SW480 (cell line): ENCODE data around the gene ZC3H6.
"Not testable (repeated sequence)": the region's sequence is repeated elsewhere in the genome, so short reads cannot be mapped to it uniquely, and the experiment has no call there.

Experiments
- DNase-seq: peaks from one replicate; pipeline ENCODE4 v3.0.0-alpha.2; 2016; ENCODE audit warnings: low spot score

ZC3H6 gene

DNA sequence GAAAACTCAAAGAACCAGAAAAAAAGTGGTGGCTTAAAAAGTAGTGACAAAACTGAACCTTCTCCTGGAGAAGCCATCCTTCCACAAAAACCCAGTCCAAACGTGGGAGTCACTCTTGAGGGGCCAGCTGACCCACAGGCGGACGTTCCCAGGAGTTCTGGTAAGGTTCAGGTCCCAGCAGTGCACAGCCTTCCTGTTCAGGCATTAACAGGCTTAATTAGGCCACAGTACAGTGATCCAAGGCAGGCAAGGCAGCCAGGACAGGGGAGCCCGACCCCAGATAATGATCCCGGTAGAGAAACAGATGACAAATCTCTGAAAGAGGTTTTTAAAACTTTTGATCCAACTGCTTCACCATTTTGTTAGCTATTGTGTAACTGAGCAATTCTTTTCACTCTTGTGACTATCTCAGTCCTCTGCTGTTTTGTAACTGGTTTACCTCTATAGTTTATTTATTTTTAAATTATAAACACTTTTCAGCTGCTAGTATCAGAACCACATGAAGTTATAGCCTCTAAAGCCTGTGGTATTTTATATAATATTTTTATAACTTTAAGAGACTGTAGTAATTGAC, 56.8 kb downstream of the ZC3H6 start:
- no peak for DNase-seq

DNA sequence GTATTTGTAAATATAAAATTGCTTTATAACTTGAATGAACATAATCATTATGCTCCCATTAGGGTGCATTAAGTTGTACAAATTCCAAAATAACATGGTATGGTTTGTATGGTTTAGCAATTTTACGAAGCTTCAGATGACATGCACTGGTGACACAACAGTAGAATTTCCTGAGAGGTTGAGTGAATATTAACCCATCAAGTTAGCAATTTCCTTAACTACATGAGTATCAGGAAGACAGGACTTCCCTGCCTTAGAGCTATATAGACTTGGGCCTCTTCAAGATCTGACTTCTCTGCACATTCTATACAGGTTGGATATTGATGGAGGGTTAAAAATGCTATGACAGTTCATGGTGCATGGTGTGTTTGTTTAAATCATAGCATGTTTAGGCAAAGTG, 60.2 kb downstream of the ZC3H6 start:
- no peak for DNase-seq

DNA sequence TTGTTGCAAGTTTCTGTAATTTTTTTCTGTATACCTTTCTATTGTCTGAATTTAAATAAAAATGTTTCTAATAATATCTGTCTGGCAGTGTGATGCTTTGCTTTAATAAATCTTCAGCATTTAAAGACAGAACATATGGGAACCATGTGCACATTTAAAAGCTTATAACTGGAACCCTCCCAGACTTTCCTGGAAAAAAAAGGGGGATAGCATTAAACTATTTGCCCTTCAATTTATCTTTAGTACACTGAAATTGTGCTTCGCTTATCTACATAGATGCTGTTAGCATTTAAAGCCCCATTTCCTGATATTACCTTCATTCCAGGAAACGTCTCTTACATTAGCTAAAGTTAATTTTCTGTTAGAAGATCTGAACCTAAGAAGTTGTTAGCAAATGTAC, 64.6 kb downstream of the ZC3H6 start:
- DNase-seq = no peak

DNA sequence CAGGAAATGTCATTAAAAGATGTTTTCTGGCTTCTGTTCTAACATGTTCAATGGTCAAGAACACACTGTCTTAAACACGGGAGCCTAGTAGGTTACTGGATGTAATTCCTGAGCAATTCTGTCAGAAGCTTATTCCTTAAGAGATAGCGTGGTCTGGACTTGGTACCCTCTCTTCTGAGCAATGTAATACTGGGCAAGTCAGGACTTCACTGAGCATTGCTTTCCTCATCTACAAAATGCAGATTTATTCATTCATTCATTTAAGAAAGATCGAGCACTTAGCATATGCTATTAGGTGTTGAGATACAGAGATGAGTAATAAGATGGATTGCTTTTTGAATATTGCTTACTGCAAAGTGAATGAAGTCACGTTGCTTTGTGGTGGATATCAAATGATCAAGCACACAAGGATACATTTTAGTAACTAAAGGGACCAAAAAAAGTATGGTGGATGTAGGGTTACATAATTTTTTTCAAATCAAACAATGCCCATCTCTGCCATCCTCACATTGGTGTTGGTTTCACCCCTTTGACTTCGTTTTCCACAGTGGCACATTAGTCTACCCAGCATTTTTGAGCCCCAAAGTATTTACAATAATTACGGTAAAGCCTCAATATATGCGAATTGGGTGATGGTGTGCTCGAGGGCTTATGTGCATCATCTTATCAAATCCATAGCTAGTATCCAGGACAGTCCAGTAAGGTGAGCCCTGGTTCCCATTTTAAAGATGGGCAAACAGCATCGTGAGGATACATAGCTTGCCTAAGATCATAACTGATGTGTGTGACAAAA, 65.3 kb downstream of the ZC3H6 start:
- no peak for DNase-seq

GRCh38 chr2:112342067-112342550, 66.7 kb downstream of the ZC3H6 start:
- DNase-seq = no peak

- no peak for DNase-seq
Observed at GRCh38 chr2:112343827-112344585, 68.6 kb downstream of the ZC3H6 start.

GRCh38 chr2:112345030-112346027, 69.9 kb downstream of the ZC3H6 start:
- DNase-seq = no peak

DNA sequence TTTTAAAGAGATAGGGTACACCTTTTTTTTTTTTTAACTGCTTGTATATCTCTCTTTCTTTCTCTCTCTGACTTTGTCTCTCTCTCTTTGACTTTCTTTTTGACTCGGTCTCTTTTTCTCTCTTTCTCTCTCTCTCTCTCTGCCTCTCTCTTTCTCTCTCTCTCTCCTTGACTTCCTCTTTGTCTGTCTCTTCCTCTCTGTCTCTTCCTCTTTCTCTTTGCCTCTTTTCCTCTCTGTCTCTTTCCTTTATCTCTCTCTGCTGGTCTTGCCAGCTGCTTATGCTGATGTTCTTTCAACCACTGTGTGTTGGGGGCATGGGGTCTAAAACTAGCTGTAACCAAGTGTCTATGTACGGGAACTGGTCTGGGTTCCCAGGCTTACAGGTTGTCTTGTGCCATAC, 76.9 kb downstream of the ZC3H6 start:
- not testable (repeated sequence) for DNase-seq

DNA sequence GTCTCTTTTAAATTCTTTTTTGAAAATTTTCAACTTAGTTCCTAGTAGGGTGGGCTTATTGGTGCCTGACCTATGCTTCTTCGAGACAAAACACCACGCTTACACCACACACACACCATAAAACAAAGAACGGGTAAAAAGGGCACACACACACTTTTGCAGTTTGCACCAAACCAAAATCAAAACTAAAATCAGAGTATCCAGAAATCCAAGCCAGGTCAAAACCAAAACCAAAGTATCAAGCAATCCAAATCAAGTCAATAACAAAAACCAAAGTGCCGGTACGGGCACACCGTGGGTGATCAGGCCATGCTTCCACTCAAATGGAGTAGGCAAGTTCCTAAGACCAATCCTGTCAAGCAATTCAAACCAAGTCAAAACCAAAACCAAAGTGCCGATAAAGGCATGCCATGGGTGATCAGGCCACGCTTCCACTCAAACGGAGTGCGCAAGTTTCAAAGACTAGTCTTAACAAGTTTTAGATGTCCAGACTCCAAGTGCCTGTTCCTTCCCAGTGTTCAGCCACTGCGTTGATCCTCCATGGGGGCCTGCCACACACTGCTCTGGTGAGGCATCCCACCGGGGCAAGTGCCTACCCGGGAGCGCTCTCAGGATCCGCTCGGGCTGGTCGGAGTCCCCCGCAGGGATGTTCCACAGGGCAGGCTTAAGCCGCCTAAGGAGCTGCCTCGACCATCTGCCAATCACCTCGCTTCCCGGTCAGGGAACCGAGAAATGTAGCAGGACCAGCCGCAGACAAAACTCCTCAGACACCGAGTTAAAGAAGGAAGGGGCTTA, 77.6 kb downstream of the ZC3H6 start:
- DNase-seq = not testable (repeated sequence)

- not testable (repeated sequence) for DNase-seq
Observed at GRCh38 chr2:112354335-112354734, 78.9 kb downstream of the ZC3H6 start.

GRCh38 chr2:112360055-112360454, 84.7 kb downstream of the ZC3H6 start:
- DNase-seq = not testable (repeated sequence)
